ENCODE measurements around the gene MYLK4.

DNA sequence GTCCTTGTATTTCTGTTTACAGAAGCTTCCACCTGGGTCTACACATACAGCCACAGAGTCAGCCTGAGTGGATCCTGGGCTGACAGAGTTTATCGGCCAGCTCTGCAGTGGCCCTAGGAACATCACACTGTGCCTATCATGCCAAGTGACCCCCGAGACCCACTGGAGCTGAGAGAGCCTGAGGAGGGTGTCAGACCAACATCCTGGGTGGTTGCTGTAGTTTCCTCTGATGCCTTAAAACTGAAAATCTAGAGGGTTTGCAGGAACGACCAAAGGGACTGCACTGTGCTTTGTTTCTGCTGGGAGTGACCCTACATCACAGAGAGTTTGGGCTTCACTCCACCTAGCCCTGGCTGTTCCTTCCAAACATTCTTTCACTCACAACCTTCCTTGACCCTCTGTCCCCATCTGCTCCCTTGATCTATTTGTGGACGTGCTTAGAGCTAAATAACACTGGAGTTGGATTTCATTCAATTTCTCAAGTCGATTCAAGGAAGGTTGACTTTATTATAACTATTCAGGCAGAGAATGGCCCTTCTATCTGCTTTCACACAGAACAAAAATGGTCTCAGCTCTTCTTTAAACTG is 18.1 kb downstream of the MYLK4 start:
- no peak for TF ChIP-seq EZH2phosphoT487 (IDR thresholded peaks at IDR 0.05; ENCODE audit: insufficient read depth, low read depth)
- no peak for TF ChIP-seq EZH2 (IDR thresholded peaks at IDR 0.05; ENCODE audit: insufficient read depth, poor library complexity, severe bottlenecking)

Data from GM23248 (cell line).